K562 (cell line): Measurements from ENCODE around the gene MGST3. TPM values are rescaled to one million over a fixed set of nuclear protein-coding genes. Genes with fewer than 3 reads are reported as not detected.

Experiments used
- ATAC-seq: fragments of 200-7000 bp; cut with Tn5 transposase; 3 replicates; pipeline ENCODE4 v1.9.1; 2020; ENCODE audit warnings: moderate library complexity
- BruUV-seq: library from RNA; stranded (reverse); fragments of 400-500 nt; replicated peaks from 2 replicates; lab custom pipeline; 2021; lab: Mats Ljungman, UMichigan
- CTCF ChIA-PET: fragments of 300-600 bp; formaldehyde crosslinking; extraction: SDS; loops from one replicate; lab custom pipeline; 2021; ENCODE audit warnings: low intra/inter-chr PET ratio; lab: Yijun Ruan, JAX
- POLR2A ChIA-PET: fragments of 300-600, 350-650 bp; sonication (Branson Sonifier 250); formaldehyde crosslinking; extraction: SDS; loops from one replicate; lab custom pipeline; 2021; ENCODE audit warnings: antibody characterized with exemption, inconsistent platforms; lab: Yijun Ruan, JAX
- DNase-seq, 4 experiments: peaks; one replicate each; pipeline versions ENCODE4 v3.0.0 to v3.0.0-alpha.2; 2011 to 2018; ENCODE audit warnings: low spot score in 3 of 4, mixed read lengths in 3 of 4; ENCODE audit errors: extremely low read depth in 1 of 4
- FAIRE-seq: peaks from 2 replicates; lab custom pipeline; 2011; peaks lifted over from hg19 to GRCh38; lab: Jason Lieb, UNC
- H2AFZ ChIP-seq: 2 replicates; pipeline ENCODE4 v1.6.0; 2011; ENCODE audit warnings: low read depth, low read length, control low read depth, inconsistent platforms
- H3K27ac ChIP-seq: fragments of 200-600 bp; 3 replicates; pipeline ENCODE4 v1.8.0; 2011; ENCODE audit warnings: low read depth, mild to moderate bottlenecking, control low read depth, inconsistent platforms, low read length, moderate library complexity, mixed read lengths; ENCODE audit errors: extremely low read depth
- H3K27me3 ChIP-seq, 2 experiments: fragments of 300-600 bp in 1 of 2; 2 replicates in 1 of 2; 3 replicates in 1 of 2; pipeline versions ENCODE4 v1.6.0 to v1.8.0; 2011; ENCODE audit warnings: inconsistent platforms in 2 of 2, low read length in 2 of 2, mild to moderate bottlenecking in 1 of 2, mixed read lengths in 1 of 2, moderate library complexity in 1 of 2; ENCODE audit not compliant: control insufficient read depth in 2 of 2, insufficient read depth in 2 of 2
- H3K36me3 ChIP-seq: fragments of 300-600 bp; 3 replicates; pipeline ENCODE4 v1.8.0; 2011; ENCODE audit warnings: mild to moderate bottlenecking, low read length, inconsistent platforms; ENCODE audit not compliant: control insufficient read depth, insufficient read depth
- H3K4me1 ChIP-seq, 2 experiments: fragments of 200-600 bp in 1 of 2; replicated peaks in 1 of 2; 2 replicates in 1 of 2; 3 replicates in 1 of 2; pipeline versions ENCODE4 v1.5.1 to v1.8.0; 2011; ENCODE audit warnings: inconsistent platforms in 2 of 2, low read length in 2 of 2, mild to moderate bottlenecking in 1 of 2, mixed read lengths in 1 of 2, moderate library complexity in 1 of 2; ENCODE audit not compliant: control insufficient read depth in 2 of 2, insufficient read depth in 2 of 2
- H3K4me2 ChIP-seq: 2 replicates; pipeline ENCODE4 v1.6.1; 2011; ENCODE audit warnings: low read length, control low read depth, inconsistent platforms, mixed read lengths; ENCODE audit not compliant: insufficient read depth
- H3K4me3 ChIP-seq: fragments of 200-600 bp; sonication (generic), shearing (Covaris generic); 2 replicates; pipeline ENCODE4 v1.5.1; 2016; ENCODE audit warnings: control low read depth, inconsistent platforms
- H3K79me2 ChIP-seq: fragments of 200-600 bp; 3 replicates; pipeline ENCODE4 v1.8.0; 2011; ENCODE audit warnings: low read length, inconsistent platforms; ENCODE audit not compliant: control insufficient read depth, insufficient read depth
- H3K9ac ChIP-seq, 2 experiments: 2 replicates each; pipeline versions ENCODE4 v1.6.0 to v1.6.1; 2011; ENCODE audit warnings: low read depth in 2 of 2, low read length in 2 of 2, control low read depth in 1 of 2, inconsistent platforms in 1 of 2, mild to moderate bottlenecking in 1 of 2, mixed read lengths in 1 of 2; ENCODE audit not compliant: insufficient read depth in 1 of 2
- H3K9me1 ChIP-seq: one replicate; pipeline ENCODE4 v1.6.0; 2011; ENCODE audit warnings: inconsistent platforms, mild to moderate bottlenecking, low read length, moderate library complexity; ENCODE audit not compliant: control insufficient read depth, insufficient read depth
- H3K9me3 ChIP-seq: replicated peaks from 2 replicates; pipeline ENCODE4 v1.5.1; 2011; ENCODE audit warnings: low read depth, low read length, inconsistent platforms; ENCODE audit not compliant: control insufficient read depth, insufficient read depth
- H4K20me1 ChIP-seq: replicated peaks from 2 replicates; pipeline ENCODE4 v1.6.1; 2011; ENCODE audit warnings: low read length, inconsistent platforms, mixed read lengths; ENCODE audit not compliant: control insufficient read depth, insufficient read depth
- CEBPG ChIP-seq, 3 experiments: fragments of 200-800 bp in 1 of 3; sonication (Bioruptor generic) in 1 of 3; sonication (generic) in 1 of 3; formaldehyde crosslinking in 1 of 3; IDR thresholded peaks in 2 of 3; conservative IDR thresholded peaks in 1 of 3; 2 replicates each; pipeline versions ENCODE4 v1.6.1 to v1.8.0; 2016 to 2022; ENCODE audit warnings: missing compliant biosample characterization in 2 of 3, missing genetic modification characterization in 2 of 3, mild to moderate bottlenecking in 1 of 3, missing genetic modification reagents in 1 of 3
- JUND ChIP-seq, 2 experiments: IDR thresholded peaks; 2 replicates in 1 of 2; 3 replicates in 1 of 2; pipeline ENCODE4 v1.6.1; 2011; ENCODE audit warnings: borderline replicate concordance in 2 of 2, low read depth in 2 of 2, low read length in 2 of 2, improper control_type of control experiment in 1 of 2, missing biosample characterization in 1 of 2, missing genetic modification characterization in 1 of 2, missing genetic modification reagents in 1 of 2
- KLF10 ChIP-seq: fragments of 250-450 bp; sonication (Bioruptor Pico); IDR thresholded peaks from 2 replicates; pipeline ENCODE4 v1.6.1; 2021; ENCODE audit warnings: matching md5 sums
- WGBS: fragments of 100-300 bp; shearing (Covaris generic); methylation state at CpG from one replicate; pipeline ENCODE4 v1.1.6; 2016; ENCODE audit warnings: low coverage, mixed read lengths; ENCODE audit not compliant: insufficient coverage; ENCODE audit errors: missing lambda C conversion rate; 5-methylcytosine and 5-hydroxymethylcytosine counted together
- in situ Hi-C: fragments of 300-500 bp; cut with MboI; formaldehyde crosslinking; loops from 4 replicates; pipeline ENCODE4 v1.15.0; 2018; ENCODE audit warnings: inconsistent platforms, mixed read lengths
- intact Hi-C: fragments of 100-400 bp; cut with micrococcal nuclease; formaldehyde crosslinking; loops from 2 replicates; pipeline ENCODE4 v1.14.2; 2022
- polyA plus RNA-seq, 8 experiments: library from polyadenylated mRNA; depleted of rRNA in 4 of 8; stranded (reverse) in 5 of 8; unstranded in 3 of 8; fragments of >200 nt; fragmentation: Nextera tagmentation in 2 of 8; fragmentation: Illumina TruSeq in 1 of 8; extraction: Ambion mirVana in 2 of 8; extraction: Trizol in 1 of 8; gene quantifications; 2 replicates each; pipeline versions ENCODE4 v1.2.1 to v1.2.3, GENCODE V29; 2011 to 2014; ENCODE audit warnings: inconsistent platforms in 1 of 8, missing spikeins in 1 of 8
- total RNA-seq, 7 experiments: library from RNA; depleted of rRNA in 6 of 7; stranded (reverse); fragments of >200 nt in 6 of 7; fragmentation: Illumina TruSeq in 2 of 7; extraction: Trizol in 2 of 7; gene quantifications; 2 replicates each; pipeline versions ENCODE4 v1.2.1 to v1.2.3, GENCODE V29; 2011 to 2021; ENCODE audit warnings: low replicate concordance in 1 of 7
- TF ChIP-seq, protein P1 (sequence below): sonication (generic); formaldehyde crosslinking; IDR thresholded peaks from 2 replicates; pipeline ENCODE4 v1.8.0; 2023; ENCODE audit warnings: mild to moderate bottlenecking, missing genetic modification reagents

Gene MGST3
- total and polyA plus RNA-seq, 9 of the 15 experiments (the other 6 are each of a cell fraction or from before 2014, with no cell fraction given) = 70.7 to 287 (median 105) TPM

GRCh38 chr1:165686971-165687433 is 56.0 kb downstream of the MGST3 start:
- Histone ChIP-seq H3K36me3 (peaks cover 39% of the 10 kb centered on the region; the same call in 2 of the 3 replicates), H3K4me1 (no peaks in the 10 kb centered on the region; a peak in 2 of 5 replicates), H4K20me1 (no peaks in the 10 kb centered on the region), H3K4me3 (no peak overlapping the region), H3K79me2 (peaks cover 23% of the 10 kb centered on the region; the same call in 1 of the 3 replicates), H3K9ac (no peak overlapping the region), H2AFZ (no peak overlapping the region), H3K4me2 (no peak overlapping the region), H3K9me1 (no peaks in the 10 kb centered on the region), H3K9me3 (no peaks in the 10 kb centered on the region), H3K27ac (no peak overlapping the region), H3K27me3 (no peaks in the 10 kb centered on the region)
- DNase-seq = no peak
- intact Hi-C loops (loop anchor here (1.0 kb wide), 1 partner anchor 227 kb away; no protein-coding TSS in a partner anchor), in situ Hi-C loops (no loop called here)
- ChIA-PET CTCF (no interaction called here), POLR2A (interaction anchor here (0.6 to 1.6 kb wide), 4 partner anchors 11 to 486 kb away, joined by 3 to 11 read pairs (median 3); partner anchors contain the start of gene ALDH9A1)
- TF ChIP-seq JUND (IDR thresholded peaks at IDR 0.05; ENCODE audit: borderline replicate concordance, low read depth, low read length) (no peak), JUND (tag; IDR thresholded peaks at IDR 0.05; ENCODE audit: borderline replicate concordance, low read depth, low read length) (no peak), CEBPG (CRISPR knock-in tag; IDR thresholded peaks at IDR 0.05) (no peak), CEBPG (tag; conservative IDR thresholded peaks at IDR 0.05 in 1 of 2, IDR thresholded peaks at IDR 0.05 in 1 of 2) (no peak), KLF10 (CRISPR knock-in tag) (no peak)
- TF ChIP-seq, protein P1, sequence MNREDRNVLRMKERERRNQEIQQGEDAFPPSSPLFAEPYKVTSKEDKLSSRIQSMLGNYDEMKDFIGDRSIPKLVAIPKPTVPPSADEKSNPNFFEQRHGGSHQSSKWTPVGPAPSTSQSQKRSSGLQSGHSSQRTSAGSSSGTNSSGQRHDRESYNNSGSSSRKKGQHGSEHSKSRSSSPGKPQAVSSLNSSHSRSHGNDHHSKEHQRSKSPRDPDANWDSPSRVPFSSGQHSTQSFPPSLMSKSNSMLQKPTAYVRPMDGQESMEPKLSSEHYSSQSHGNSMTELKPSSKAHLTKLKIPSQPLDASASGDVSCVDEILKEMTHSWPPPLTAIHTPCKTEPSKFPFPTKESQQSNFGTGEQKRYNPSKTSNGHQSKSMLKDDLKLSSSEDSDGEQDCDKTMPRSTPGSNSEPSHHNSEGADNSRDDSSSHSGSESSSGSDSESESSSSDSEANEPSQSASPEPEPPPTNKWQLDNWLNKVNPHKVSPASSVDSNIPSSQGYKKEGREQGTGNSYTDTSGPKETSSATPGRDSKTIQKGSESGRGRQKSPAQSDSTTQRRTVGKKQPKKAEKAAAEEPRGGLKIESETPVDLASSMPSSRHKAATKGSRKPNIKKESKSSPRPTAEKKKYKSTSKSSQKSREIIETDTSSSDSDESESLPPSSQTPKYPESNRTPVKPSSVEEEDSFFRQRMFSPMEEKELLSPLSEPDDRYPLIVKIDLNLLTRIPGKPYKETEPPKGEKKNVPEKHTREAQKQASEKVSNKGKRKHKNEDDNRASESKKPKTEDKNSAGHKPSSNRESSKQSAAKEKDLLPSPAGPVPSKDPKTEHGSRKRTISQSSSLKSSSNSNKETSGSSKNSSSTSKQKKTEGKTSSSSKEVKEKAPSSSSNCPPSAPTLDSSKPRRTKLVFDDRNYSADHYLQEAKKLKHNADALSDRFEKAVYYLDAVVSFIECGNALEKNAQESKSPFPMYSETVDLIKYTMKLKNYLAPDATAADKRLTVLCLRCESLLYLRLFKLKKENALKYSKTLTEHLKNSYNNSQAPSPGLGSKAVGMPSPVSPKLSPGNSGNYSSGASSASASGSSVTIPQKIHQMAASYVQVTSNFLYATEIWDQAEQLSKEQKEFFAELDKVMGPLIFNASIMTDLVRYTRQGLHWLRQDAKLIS (CRISPR knock-in tag) = no peak
- no TSS peak for BruUV-seq
- FAIRE-seq = peak; percentile 29
- WGBS = 61% methylated on average over 2 of the region's 2 CpGs
- no peak for ATAC-seq
